SK-N-SH treated with all-trans-retinoic acid at 6 μM for 48 hours (cell line): ENCODE measurements around the gene SLMAP.

Experiments
- ARNTL ChIP-seq: fragments of 450-650 bp; formaldehyde crosslinking; IDR thresholded peaks from 2 replicates; pipeline ENCODE4 v1.5.0; 2020; ENCODE audit warnings: low read depth, mild to moderate bottlenecking, moderate library complexity, borderline replicate concordance
- CSRNP3 ChIP-seq: fragments of 250-450 bp; sonication (Bioruptor Pico); IDR thresholded peaks from 2 replicates; pipeline ENCODE4 v1.5.1; 2021; ENCODE audit warnings: mild to moderate bottlenecking, moderate library complexity
- SNAI2 ChIP-seq: fragments of 250-450 bp; sonication (Bioruptor Pico); IDR thresholded peaks from 2 replicates; pipeline ENCODE4 v1.5.0; 2020; ENCODE audit warnings: mild to moderate bottlenecking, moderate library complexity
- TCF4 ChIP-seq: fragments of 250-450 bp; sonication (Bioruptor Pico); IDR thresholded peaks from 2 replicates; pipeline ENCODE4 v1.8.0; 2021; ENCODE audit warnings: mild to moderate bottlenecking, moderate library complexity, borderline replicate concordance
- ZC3H10 ChIP-seq: fragments of 250-450 bp; sonication (Bioruptor Pico); IDR thresholded peaks from 2 replicates; pipeline ENCODE4 v1.5.1; 2021; ENCODE audit warnings: mild to moderate bottlenecking, moderate library complexity
- ZFP30 ChIP-seq: fragments of 450-650 bp; formaldehyde crosslinking; IDR thresholded peaks from 2 replicates; pipeline ENCODE4 v1.5.0; 2022; ENCODE audit warnings: mild to moderate bottlenecking, moderate library complexity
- ZNF565 ChIP-seq: fragments of 450-650 bp; formaldehyde crosslinking; conservative IDR thresholded peaks from 2 replicates; pipeline ENCODE4 v1.5.0; 2020; ENCODE audit warnings: low read depth, mild to moderate bottlenecking, moderate library complexity
- ZNF8 ChIP-seq: fragments of 450-650 bp; formaldehyde crosslinking; IDR thresholded peaks from 2 replicates; pipeline ENCODE4 v1.5.0; 2020; ENCODE audit warnings: mild to moderate bottlenecking, moderate library complexity
- TF ChIP-seq, protein P1 (sequence below): fragments of 250-450 bp; sonication (Bioruptor Pico); IDR thresholded peaks from 2 replicates; pipeline ENCODE4 v1.5.1; 2020; ENCODE audit warnings: low read depth, mild to moderate bottlenecking, moderate library complexity

DNA sequence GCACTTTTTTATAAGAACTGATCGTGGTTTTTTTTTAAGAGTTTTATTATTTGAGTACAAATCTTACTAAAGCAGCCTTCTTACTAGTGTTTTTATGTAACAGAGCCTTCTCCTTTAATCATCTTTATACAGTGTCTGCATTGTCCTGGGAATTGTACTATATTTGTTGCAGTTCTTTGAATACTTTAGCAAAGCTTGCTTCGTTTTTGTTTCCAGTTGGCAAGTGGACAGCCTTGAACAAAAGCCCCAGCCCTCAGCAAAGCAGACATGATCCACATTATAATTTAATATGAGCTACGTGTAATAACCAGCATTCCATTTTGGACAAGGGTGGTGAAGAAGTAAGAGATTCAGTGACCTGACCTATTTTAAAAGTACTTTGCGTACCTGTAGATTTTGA lies 139.9 kb downstream of the SLMAP start:
- TF ChIP-seq ZC3H10 (CRISPR knock-in tag): no peak
- no peak for TF ChIP-seq CSRNP3 (CRISPR knock-in tag)
- TF ChIP-seq ARNTL: no peak
- no peak for TF ChIP-seq ZFP30 (CRISPR knock-in tag)
- no peak for TF ChIP-seq ZNF8
- TF ChIP-seq TCF4: no peak
- TF ChIP-seq, protein P1, sequence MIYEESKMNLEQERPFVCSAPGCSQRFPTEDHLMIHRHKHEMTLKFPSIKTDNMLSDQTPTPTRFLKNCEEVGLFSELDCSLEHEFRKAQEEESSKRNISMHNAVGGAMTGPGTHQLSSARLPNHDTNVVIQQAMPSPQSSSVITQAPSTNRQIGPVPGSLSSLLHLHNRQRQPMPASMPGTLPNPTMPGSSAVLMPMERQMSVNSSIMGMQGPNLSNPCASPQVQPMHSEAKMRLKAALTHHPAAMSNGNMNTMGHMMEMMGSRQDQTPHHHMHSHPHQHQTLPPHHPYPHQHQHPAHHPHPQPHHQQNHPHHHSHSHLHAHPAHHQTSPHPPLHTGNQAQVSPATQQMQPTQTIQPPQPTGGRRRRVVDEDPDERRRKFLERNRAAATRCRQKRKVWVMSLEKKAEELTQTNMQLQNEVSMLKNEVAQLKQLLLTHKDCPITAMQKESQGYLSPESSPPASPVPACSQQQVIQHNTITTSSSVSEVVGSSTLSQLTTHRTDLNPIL: no peak
- no peak for TF ChIP-seq ZNF565
- no peak for TF ChIP-seq SNAI2
